ENCODE data around the gene TRAK2.

DNA sequence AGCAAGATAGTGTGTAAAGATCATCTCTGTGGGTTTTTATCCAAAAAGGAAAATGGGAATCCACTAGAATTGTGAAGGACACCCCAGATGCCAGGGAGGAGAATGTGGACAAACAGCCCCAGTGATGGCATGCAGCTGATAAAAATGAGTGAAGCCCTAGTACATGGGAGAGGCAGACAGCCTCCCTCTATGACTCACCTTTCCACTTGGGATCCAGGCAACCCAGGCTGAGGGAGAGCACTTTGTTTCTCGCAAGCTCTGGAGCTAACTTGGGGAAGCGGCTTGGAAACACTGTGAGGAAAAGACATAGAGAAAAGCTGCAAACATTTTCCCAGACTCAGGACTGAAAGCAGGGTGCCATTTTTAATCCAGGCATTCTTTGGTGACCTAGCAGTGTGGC, 88.9 kb downstream of the TRAK2 start:
- TF ChIP-seq, protein P1, sequence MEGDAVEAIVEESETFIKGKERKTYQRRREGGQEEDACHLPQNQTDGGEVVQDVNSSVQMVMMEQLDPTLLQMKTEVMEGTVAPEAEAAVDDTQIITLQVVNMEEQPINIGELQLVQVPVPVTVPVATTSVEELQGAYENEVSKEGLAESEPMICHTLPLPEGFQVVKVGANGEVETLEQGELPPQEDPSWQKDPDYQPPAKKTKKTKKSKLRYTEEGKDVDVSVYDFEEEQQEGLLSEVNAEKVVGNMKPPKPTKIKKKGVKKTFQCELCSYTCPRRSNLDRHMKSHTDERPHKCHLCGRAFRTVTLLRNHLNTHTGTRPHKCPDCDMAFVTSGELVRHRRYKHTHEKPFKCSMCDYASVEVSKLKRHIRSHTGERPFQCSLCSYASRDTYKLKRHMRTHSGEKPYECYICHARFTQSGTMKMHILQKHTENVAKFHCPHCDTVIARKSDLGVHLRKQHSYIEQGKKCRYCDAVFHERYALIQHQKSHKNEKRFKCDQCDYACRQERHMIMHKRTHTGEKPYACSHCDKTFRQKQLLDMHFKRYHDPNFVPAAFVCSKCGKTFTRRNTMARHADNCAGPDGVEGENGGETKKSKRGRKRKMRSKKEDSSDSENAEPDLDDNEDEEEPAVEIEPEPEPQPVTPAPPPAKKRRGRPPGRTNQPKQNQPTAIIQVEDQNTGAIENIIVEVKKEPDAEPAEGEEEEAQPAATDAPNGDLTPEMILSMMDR (conservative IDR thresholded peaks at IDR 0.05; ENCODE audit: low read length): no peak
- TF ChIP-seq EZH2phosphoT487 (IDR thresholded peaks at IDR 0.05; ENCODE audit: borderline replicate concordance): no peak

Data from Loucy (cell line).